Neural progenitor cell (in vitro differentiated cells): Measurements from ENCODE around the gene ZNF800. TPM values are rescaled to one million over a fixed set of nuclear protein-coding genes. Genes with fewer than 3 reads are reported as not detected.

Experiments used
- DNase-seq: peaks from one replicate; pipeline ENCODE4 v3.0.0-alpha.2; 2016; ENCODE audit warnings: low spot score
- H2AFZ ChIP-seq: fragments of 200-600 bp; sonication (generic); replicated peaks from 2 replicates; pipeline ENCODE4 v1.6.1; 2016; ENCODE audit warnings: antibody characterized with exemption
- H3F3A ChIP-seq: fragments of 200-600 bp; sonication (generic); 2 replicates; pipeline ENCODE4 v1.6.1; 2016; ENCODE audit warnings: antibody characterized with exemption, low read depth
- H3K27ac ChIP-seq: fragments of 200-600 bp; sonication (generic); 2 replicates; pipeline ENCODE4 v1.5.1; 2016; ENCODE audit warnings: mild to moderate bottlenecking
- H3K27me3 ChIP-seq: fragments of 200-600 bp; sonication (generic); 2 replicates; pipeline ENCODE4 v1.6.1; 2016; ENCODE audit warnings: mild to moderate bottlenecking, moderate library complexity
- H3K36me3 ChIP-seq: fragments of 200-600 bp; sonication (generic); 2 replicates; pipeline ENCODE4 v1.5.1; 2016
- H3K4me1 ChIP-seq: fragments of 200-600 bp; sonication (generic); 2 replicates; pipeline ENCODE4 v1.6.1; 2016; ENCODE audit warnings: mixed run types
- H3K4me2 ChIP-seq: fragments of 200-600 bp; sonication (generic); 2 replicates; pipeline ENCODE4 v1.6.1; 2016
- H3K4me3 ChIP-seq: fragments of 200-600 bp; sonication (generic); 2 replicates; pipeline ENCODE4 v1.5.1; 2016
- H3K79me2 ChIP-seq: fragments of 200-600 bp; sonication (generic); 2 replicates; pipeline ENCODE4 v1.6.1; 2016; ENCODE audit warnings: low read depth
- H3K9ac ChIP-seq: fragments of 200-600 bp; sonication (generic); 2 replicates; pipeline ENCODE4 v1.6.1; 2016
- H3K9me3 ChIP-seq: fragments of 200-600 bp; sonication (generic); 2 replicates; pipeline ENCODE4 v1.5.1; 2016; ENCODE audit warnings: low read depth
- H4K20me1 ChIP-seq: fragments of 200-600 bp; sonication (generic); 2 replicates; pipeline ENCODE4 v1.6.1; 2016; ENCODE audit warnings: low read depth
- H3K27ac Mint-ChIP-seq: 3 replicates; pipeline ENCODE4 v1.8.0; 2021; ENCODE audit warnings: mixed read lengths
- H3K27me3 Mint-ChIP-seq: 2 replicates; pipeline ENCODE4 v1.8.0; 2022; ENCODE audit warnings: low read depth, mild to moderate bottlenecking, inconsistent platforms, moderate library complexity, mixed read lengths; ENCODE audit not compliant: insufficient read depth
- H3K36me3 Mint-ChIP-seq: 3 replicates; pipeline ENCODE4 v1.8.0; 2021; ENCODE audit warnings: mixed read lengths
- H3K4me1 Mint-ChIP-seq: 3 replicates; pipeline ENCODE4 v1.8.0; 2021; ENCODE audit warnings: mixed read lengths
- H3K4me3 Mint-ChIP-seq: 3 replicates; pipeline ENCODE4 v1.8.0; 2021; ENCODE audit warnings: mild to moderate bottlenecking, moderate library complexity, mixed read lengths
- H3K9me3 Mint-ChIP-seq: 3 replicates; pipeline ENCODE4 v1.8.0; 2020; ENCODE audit warnings: mixed read lengths
- CTCF ChIP-seq: fragments of 200-600 bp; sonication (generic); IDR thresholded peaks from 2 replicates; pipeline ENCODE4 v1.5.1; 2017; ENCODE audit warnings: antibody characterized with exemption, mild to moderate bottlenecking
- EZH2 ChIP-seq: fragments of 200-600 bp; sonication (generic); IDR thresholded peaks from 2 replicates; pipeline ENCODE4 v1.6.1; 2017; ENCODE audit warnings: antibody characterized with exemption, mild to moderate bottlenecking, moderate library complexity
- EZH2phosphoT487 ChIP-seq: fragments of 200-600 bp; sonication (generic); IDR thresholded peaks from 2 replicates; pipeline ENCODE4 v1.6.1; 2017; ENCODE audit warnings: antibody characterized with exemption
- total RNA-seq: library from RNA; depleted of rRNA; stranded (reverse); fragments of >200 nt; gene quantifications from 2 replicates; pipeline ENCODE4 v1.2.3, GENCODE V29; 2015; ENCODE audit warnings: low replicate concordance

ZNF800 gene
- total RNA-seq, 1 donor from 2014 or later: 26.0 TPM

DNA sequence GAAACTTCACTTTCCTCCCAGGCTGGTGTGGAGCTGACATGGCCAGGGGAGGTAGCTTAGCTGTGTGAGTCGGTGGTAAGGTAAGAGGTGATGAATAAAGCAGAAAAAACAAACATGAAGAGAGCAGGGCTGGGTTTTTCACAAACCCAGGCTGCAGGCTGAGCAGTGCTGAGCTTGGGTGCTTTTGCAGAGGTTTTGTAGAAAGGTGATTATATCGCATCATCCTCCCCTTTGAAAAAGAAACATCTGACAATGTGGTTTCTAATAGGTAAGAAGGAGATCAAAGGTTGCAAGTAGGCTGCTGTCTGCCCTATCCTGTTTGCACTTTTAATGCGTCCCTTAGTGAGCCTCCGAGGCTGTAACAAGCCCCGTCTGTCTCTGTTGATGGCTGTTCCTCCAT is 70.2 kb downstream of the ZNF800 start:
- no peaks in the 10 kb centered on the region for H3K9me3 Mint-ChIP-seq
- no peaks in the 10 kb centered on the region for H3K27me3 Mint-ChIP-seq
- no peak overlapping the region for H3K4me2 ChIP-seq
- TF ChIP-seq EZH2 (no peak), EZH2phosphoT487 (no peak), CTCF (no peak)
- H3K9me3 ChIP-seq: no peaks in the 10 kb centered on the region
- H3K27me3 ChIP-seq: peaks cover 27% of the 10 kb centered on the region
- no peak overlapping the region for H3K9ac ChIP-seq
- no peak overlapping the region for H3K4me3 Mint-ChIP-seq
- no peaks in the 10 kb centered on the region for H3K79me2 ChIP-seq
- no peaks in the 10 kb centered on the region for H3K36me3 ChIP-seq
- H3K4me1 Mint-ChIP-seq: peaks cover 2% of the 10 kb centered on the region
- H3K4me1 ChIP-seq: peaks cover 4% of the 10 kb centered on the region
- no peak overlapping the region for H3K27ac Mint-ChIP-seq
- H3K4me3 ChIP-seq: no peak overlapping the region
- peak overlapping the region; percentile 74 for H2AFZ ChIP-seq
- no peaks in the 10 kb centered on the region for H4K20me1 ChIP-seq
- no peak for DNase-seq
- H3F3A ChIP-seq: no peaks in the 10 kb centered on the region
- no peak overlapping the region for H3K27ac ChIP-seq
- no peaks in the 10 kb centered on the region for H3K36me3 Mint-ChIP-seq

DNA sequence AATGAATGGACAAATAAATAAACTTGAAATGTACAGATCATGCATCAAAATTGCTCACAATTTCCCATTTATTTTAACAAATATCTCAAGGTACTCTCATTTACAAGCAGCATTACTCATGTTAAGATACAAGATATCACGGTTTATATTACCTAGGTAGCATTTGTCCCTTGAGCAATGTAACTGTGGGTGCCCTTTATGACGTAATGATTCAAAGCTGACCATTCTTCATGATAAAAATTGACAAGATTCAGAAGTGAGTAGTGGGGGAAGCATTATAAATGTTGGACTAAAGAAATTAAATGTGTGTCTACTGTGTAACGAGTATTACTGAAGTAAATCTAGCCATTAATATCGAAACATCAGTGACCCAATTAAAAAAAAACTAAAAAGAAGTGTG is 71.5 kb downstream of the ZNF800 start:
- no peaks in the 10 kb centered on the region for H3K79me2 ChIP-seq
- no peaks in the 10 kb centered on the region for H3K27me3 Mint-ChIP-seq
- H2AFZ ChIP-seq: no peak overlapping the region
- no peak overlapping the region for H3K4me3 Mint-ChIP-seq
- H3K4me1 ChIP-seq: peaks cover 4% of the 10 kb centered on the region
- no peaks in the 10 kb centered on the region for H3F3A ChIP-seq
- H3K27ac Mint-ChIP-seq: no peak overlapping the region
- TF ChIP-seq EZH2: no peak
- no peak for TF ChIP-seq EZH2phosphoT487
- TF ChIP-seq CTCF: no peak
- no peak overlapping the region for H3K4me3 ChIP-seq
- H3K36me3 Mint-ChIP-seq: no peaks in the 10 kb centered on the region
- H3K36me3 ChIP-seq: no peaks in the 10 kb centered on the region
- H3K4me1 Mint-ChIP-seq: peaks cover 2% of the 10 kb centered on the region
- no peak overlapping the region for H3K4me2 ChIP-seq
- no peaks in the 10 kb centered on the region for H4K20me1 ChIP-seq
- H3K27ac ChIP-seq: no peak overlapping the region
- DNase-seq: no peak
- no peaks in the 10 kb centered on the region for H3K9me3 ChIP-seq
- no peak overlapping the region for H3K9ac ChIP-seq
- H3K27me3 ChIP-seq: peaks cover 15% of the 10 kb centered on the region
- no peaks in the 10 kb centered on the region for H3K9me3 Mint-ChIP-seq

Other genes starting within 250 kb of the ZNF800 start
- gene GRM8, start 139.8 kb downstream of the ZNF800 start, total RNA-seq: 0.62 and 1.6 TPM in 2 replicates
- 7.1 and 13.5 TPM in 2 replicates for gene GCC1, start 192.9 kb upstream of the ZNF800 start, total RNA-seq
- gene ARF5, start 195.7 kb upstream of the ZNF800 start, total RNA-seq: 229 and 266 TPM in 2 replicates
- 1.1 and 2.2 TPM in 2 replicates for gene FSCN3, start 201.0 kb upstream of the ZNF800 start, total RNA-seq
- gene PAX4, start 225.4 kb upstream of the ZNF800 start, total RNA-seq: not detected in 2 replicates